ENCODE data around the gene HSF5.
A peak's percentile ranks its signal among the peaks of the same experiment; 100 is the strongest.

The HSF5 gene

GRCh38 chr17:58475985-58476384 lies 12.2 kb downstream of the HSF5 start:
- no peak for DNase-seq

GRCh38 chr17:58470356-58470755 lies 17.9 kb downstream of the HSF5 start:
- DNase-seq: no peak

GRCh38 chr17:58468944-58469343 lies 19.3 kb downstream of the HSF5 start:
- no peak for DNase-seq

- DNase-seq: no peak
Measured at GRCh38 chr17:58455491-58455890, 32.7 kb downstream of the HSF5 start.

- DNase-seq: no peak
Measured at GRCh38 chr17:58452738-58453137, 35.5 kb downstream of the HSF5 start.

- peak; percentile 70 to 75 for DNase-seq
Measured at GRCh38 chr17:58447039-58447975, 40.9 kb downstream of the HSF5 start.

GRCh38 chr17:58446086-58446485 lies 42.1 kb downstream of the HSF5 start:
- no peak for DNase-seq

- no peak for DNase-seq
Measured at GRCh38 chr17:58436805-58437239, 51.4 kb downstream of the HSF5 start.

- DNase-seq: no peak
Measured at GRCh38 chr17:58436245-58436644, 52.0 kb downstream of the HSF5 start.

- DNase-seq: no peak
Measured at GRCh38 chr17:58432806-58433573, 55.2 kb downstream of the HSF5 start.

- DNase-seq: no peak
Measured at GRCh38 chr17:58427807-58428206, 60.4 kb downstream of the HSF5 start.

- no peak for DNase-seq
Measured at GRCh38 chr17:58421711-58422110, 66.5 kb downstream of the HSF5 start.

GRCh38 chr17:58420827-58421226 lies 67.4 kb downstream of the HSF5 start:
- DNase-seq: no peak

- DNase-seq: peak; percentile 83 to 90
Measured at GRCh38 chr17:58417300-58418092, 70.7 kb downstream of the HSF5 start, which contains the start of gene RNF43. Gene RNF43, minus strand, starts transcription at chr17:58417534. Its CDS starts 1,957 bp downstream, at chr17:58415577.

- DNase-seq: no peak
Measured at GRCh38 chr17:58416937-58417299, 71.3 kb downstream of the HSF5 start.

GRCh38 chr17:58416396-58416795 lies 71.8 kb downstream of the HSF5 start:
- DNase-seq: no peak

- no peak for DNase-seq
Measured at GRCh38 chr17:58415371-58416055, 72.7 kb downstream of the HSF5 start.

GRCh38 chr17:58414596-58414997 lies 73.6 kb downstream of the HSF5 start:
- no peak for DNase-seq

GRCh38 chr17:58413684-58414083 lies 74.5 kb downstream of the HSF5 start:
- DNase-seq: no peak

GRCh38 chr17:58412961-58413586 lies 75.1 kb downstream of the HSF5 start:
- DNase-seq: no peak

- DNase-seq: no peak
Measured at GRCh38 chr17:58412064-58412703, 76.0 kb downstream of the HSF5 start.

Data from stimulated activated CD4-positive, alpha-beta T cell treated with anti-CD3 and anti-CD28 coated beads, Interleukin-2, amount 100 ng/mL, for 24 hours (primary cell).